IMR-90 (cell line): ENCODE data around the gene FARS2. TPM values are rescaled to one million over a fixed set of nuclear protein-coding genes. Genes with fewer than 3 reads are reported as not detected.

Experiments used
- ATAC-seq: fragments of 200-7000 bp; cut with Tn5 transposase; 2 replicates; pipeline ENCODE4 v1.9.1; 2020; ENCODE audit warnings: low read depth, mild to moderate bottlenecking, moderate library complexity
- BruUV-seq: library from RNA; stranded (reverse); fragments of 400-500 nt; replicated peaks from 2 replicates; lab custom pipeline; 2021; lab: Mats Ljungman, UMichigan
- CTCF ChIA-PET: fragments of 300-600 bp; formaldehyde crosslinking; extraction: SDS; loops from one replicate; lab custom pipeline; 2021; ENCODE audit warnings: antibody characterized with exemption; lab: Yijun Ruan, JAX
- POLR2A ChIA-PET: fragments of 300-600 bp; sonication (Branson Sonifier 250); formaldehyde crosslinking; loops from one replicate; lab custom pipeline; 2022; ENCODE audit warnings: antibody characterized with exemption; ENCODE audit not compliant: unreplicated experiment; lab: Charles Lee
- DNase-seq: peaks from one replicate; pipeline ENCODE4 v3.0.0; 2013
- H2AFZ ChIP-seq: replicated peaks from 2 replicates; pipeline ENCODE3; 2013; ENCODE audit warnings: low read length, mild to moderate bottlenecking; ENCODE audit not compliant: poor library complexity
- H2AK5ac ChIP-seq: 2 replicates; pipeline ENCODE4 v1.6.1; 2013; ENCODE audit warnings: low read depth, low read length, inconsistent platforms
- H2AK9ac ChIP-seq: replicated peaks from 2 replicates; pipeline ENCODE3; 2013; ENCODE audit warnings: mild to moderate bottlenecking, low read depth, low read length, moderate library complexity; ENCODE audit not compliant: poor library complexity
- H2BK120ac ChIP-seq: 2 replicates; pipeline ENCODE4 v1.6.1; 2013; ENCODE audit warnings: low read depth, low read length, inconsistent platforms
- H2BK15ac ChIP-seq: 3 replicates; pipeline ENCODE4 v1.6.1; 2013; ENCODE audit warnings: low read depth, low read length, inconsistent platforms
- H2BK20ac ChIP-seq: 2 replicates; pipeline ENCODE4 v1.6.1; 2013; ENCODE audit warnings: low read depth, mild to moderate bottlenecking, inconsistent platforms, low read length, moderate library complexity
- H2BK5ac ChIP-seq: 2 replicates; pipeline ENCODE4 v1.6.1; 2013; ENCODE audit warnings: mild to moderate bottlenecking, low read depth, low read length, inconsistent platforms; ENCODE audit not compliant: poor library complexity, severe bottlenecking
- H3K14ac ChIP-seq: replicated peaks from 2 replicates; pipeline ENCODE4 v1.6.1; 2013; ENCODE audit warnings: low read depth, low read length, inconsistent platforms
- H3K18ac ChIP-seq: 2 replicates; pipeline ENCODE4 v1.6.1; 2013; ENCODE audit warnings: low read depth, low read length, control low read depth
- H3K23ac ChIP-seq: 2 replicates; pipeline ENCODE4 v1.6.1; 2013; ENCODE audit warnings: low read depth, low read length, inconsistent platforms
- H3K27ac ChIP-seq: 2 replicates; pipeline ENCODE4 v1.5.1; 2013; ENCODE audit warnings: mild to moderate bottlenecking, control low read depth, low read length; ENCODE audit not compliant: insufficient read depth
- H3K27me3 ChIP-seq: 2 replicates; pipeline ENCODE4 v1.6.1; 2013; ENCODE audit warnings: low read length; ENCODE audit not compliant: control insufficient read depth, insufficient read depth
- H3K36me3 ChIP-seq: 2 replicates; pipeline ENCODE4 v1.6.1; 2013; ENCODE audit warnings: low read length, mixed read lengths; ENCODE audit not compliant: control insufficient read depth, insufficient read depth
- H3K4ac ChIP-seq: 2 replicates; pipeline ENCODE4 v1.6.1; 2013; ENCODE audit warnings: low read depth, low read length, inconsistent platforms
- H3K4me1 ChIP-seq: 2 replicates; pipeline ENCODE4 v1.6.1; 2013; ENCODE audit warnings: low read length, mixed read lengths; ENCODE audit not compliant: control insufficient read depth, insufficient read depth
- H3K4me2 ChIP-seq: 2 replicates; pipeline ENCODE4 v1.6.1; 2013; ENCODE audit warnings: low read depth, mild to moderate bottlenecking, control low read depth, low read length, moderate library complexity
- H3K4me3 ChIP-seq: 2 replicates; pipeline ENCODE4 v1.5.1; 2013; ENCODE audit warnings: low read depth, mild to moderate bottlenecking, control low read depth, low read length, moderate library complexity; ENCODE audit not compliant: insufficient read depth
- H3K56ac ChIP-seq: 2 replicates; pipeline ENCODE4 v1.6.1; 2013; ENCODE audit warnings: low read length, inconsistent platforms; ENCODE audit not compliant: insufficient read depth; ENCODE audit errors: extremely low read depth
- H3K79me1 ChIP-seq, 2 experiments: 2 replicates each; pipeline ENCODE4 v1.6.1; 2013; ENCODE audit warnings: low read length in 2 of 2, inconsistent platforms in 1 of 2, low read depth in 1 of 2
- H3K9ac ChIP-seq: 2 replicates; pipeline ENCODE4 v1.6.1; 2013; ENCODE audit warnings: low read depth, low read length, control low read depth
- H3K9me1 ChIP-seq: 2 replicates; pipeline ENCODE4 v1.6.1; 2013; ENCODE audit warnings: low read length, inconsistent platforms; ENCODE audit not compliant: insufficient read depth
- H3K9me3 ChIP-seq: 2 replicates; pipeline ENCODE4 v1.6.1; 2013; ENCODE audit warnings: low read length; ENCODE audit not compliant: control insufficient read depth, insufficient read depth
- H4K20me1 ChIP-seq: 2 replicates; pipeline ENCODE4 v1.6.1; 2013; ENCODE audit warnings: low read length, inconsistent platforms; ENCODE audit not compliant: insufficient read depth
- H4K5ac ChIP-seq: 2 replicates; pipeline ENCODE4 v1.6.1; 2013; ENCODE audit warnings: mild to moderate bottlenecking, low read depth, low read length, control low read depth
- H4K8ac ChIP-seq, 2 experiments: 2 replicates each; pipeline ENCODE4 v1.6.1; 2013; ENCODE audit warnings: low read depth in 2 of 2, low read length in 2 of 2, control low read depth in 1 of 2, inconsistent platforms in 1 of 2
- H4K91ac ChIP-seq: 2 replicates; pipeline ENCODE4 v1.6.1; 2013; ENCODE audit warnings: low read depth, low read length, inconsistent platforms; ENCODE audit not compliant: insufficient read depth
- BHLHE40 ChIP-seq: fragments of 150-350 bp; IDR thresholded peaks from 2 replicates; pipeline ENCODE4 v1.6.1; 2016; ENCODE audit warnings: mild to moderate bottlenecking, low read depth, low read length
- CEBPB ChIP-seq: IDR thresholded peaks from 2 replicates; pipeline ENCODE4 v1.6.1; 2012; ENCODE audit warnings: low read depth, low read length, improper control_type of control experiment
- CTCF ChIP-seq: conservative IDR thresholded peaks from 2 replicates; pipeline ENCODE4 v1.5.1; 2012; ENCODE audit warnings: mild to moderate bottlenecking, low read depth, low read length, improper control_type of control experiment
- NFE2L2 ChIP-seq: fragments of 150-350 bp; IDR thresholded peaks from 2 replicates; pipeline ENCODE4 v1.6.1; 2016; ENCODE audit warnings: low read depth, mild to moderate bottlenecking, low read length
- RAD21 ChIP-seq: IDR thresholded peaks from 2 replicates; pipeline ENCODE4 v1.6.1; 2012; ENCODE audit warnings: low read length, improper control_type of control experiment
- RCOR1 ChIP-seq: IDR thresholded peaks from 2 replicates; pipeline ENCODE4 v1.6.1; 2012; ENCODE audit warnings: mild to moderate bottlenecking, low read length, improper control_type of control experiment; ENCODE audit not compliant: insufficient replicate concordance
- RFX5 ChIP-seq: IDR thresholded peaks from 2 replicates; pipeline ENCODE4 v1.8.0; 2012; ENCODE audit warnings: low read depth, mild to moderate bottlenecking, low read length, moderate library complexity
- USF2 ChIP-seq: fragments of 150-350 bp; IDR thresholded peaks from 2 replicates; pipeline ENCODE4 v1.6.1; 2017; ENCODE audit warnings: mild to moderate bottlenecking, antibody characterized with exemption, low read length, low read depth
- WGBS, 2 experiments: methylation state at CpG; one replicate each; pipeline versions ENCODE4 v1.1.5 to v1.1.7; 2013; ENCODE audit warnings: missing lambda C conversion rate in 2 of 2; ENCODE audit not compliant: insufficient read length in 1 of 2; ENCODE audit errors: extremely low coverage in 2 of 2; 5-methylcytosine and 5-hydroxymethylcytosine counted together
- dilution Hi-C: fragments of 300-500 bp; cut with HindIII; formaldehyde crosslinking; loops from one replicate; pipeline ENCODE4 v1.14.3; 2018; ENCODE audit warnings: low sequenced_read_pairs; ENCODE audit not compliant: unreplicated experiment
- in situ Hi-C: fragments of 300-500 bp; cut with MboI; formaldehyde crosslinking; loops from 3 replicates; pipeline ENCODE4 v1.14.3; 2019; ENCODE audit warnings: low sequenced_read_pairs, inconsistent platforms, mixed read lengths
- intact Hi-C: fragments of 100-400 bp; cut with micrococcal nuclease; formaldehyde crosslinking; loops from 2 replicates; pipeline ENCODE4 v1.10.0; 2022
- polyA plus RNA-seq, 3 experiments: library from polyadenylated mRNA; depleted of rRNA; stranded (reverse); fragments of >200 nt; gene quantifications; 2 replicates each; pipeline ENCODE4 v1.2.3, GENCODE V29; 2012; ENCODE audit warnings: low replicate concordance in 1 of 3
- total RNA-seq: library from RNA; depleted of rRNA; stranded (reverse); fragments of >200 nt; gene quantifications from 2 replicates; pipeline ENCODE4 v1.2.3, GENCODE V29; 2012
- TF ChIP-seq, protein P1 (sequence below): fragments of 150-350 bp; IDR thresholded peaks from 2 replicates; pipeline ENCODE4 v1.6.1; 2016; ENCODE audit warnings: low read depth, mild to moderate bottlenecking, low read length, moderate library complexity, borderline replicate concordance

FARS2 gene
- total and polyA plus RNA-seq, 2 of the 4 experiments (the other 2 are of a cell fraction): 12.1 to 28.9 TPM

DNA sequence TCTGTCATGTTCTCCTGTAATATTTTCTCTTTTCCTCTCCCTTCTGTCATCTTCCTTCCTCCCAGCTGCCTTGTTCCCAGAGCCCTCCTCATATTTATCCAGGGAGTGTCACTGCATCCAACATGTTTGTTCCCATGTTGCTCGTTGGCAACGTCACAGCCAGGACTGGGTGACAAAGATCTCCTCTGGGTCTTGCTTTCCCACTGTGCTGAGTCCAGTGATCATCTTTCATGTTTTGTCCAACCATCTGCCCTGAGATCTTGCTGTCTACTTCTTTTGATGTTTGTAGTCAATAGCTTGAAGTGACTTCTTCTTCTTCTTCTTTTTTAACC lies 26.6 kb downstream of the FARS2 start (continued):
- TF ChIP-seq CTCF: no peak
- TF ChIP-seq RCOR1: no peak
- TF ChIP-seq CEBPB: no peak
- no peak for TF ChIP-seq RFX5
- no peak for TF ChIP-seq RAD21
- no peak for TF ChIP-seq BHLHE40

- no peak overlapping the region for H3K4me3 ChIP-seq
- no CpG with 5 or more reads among the region's 1 CpG for WGBS, 2 experiments
- dilution Hi-C loops: no loop called here
- CTCF ChIA-PET: no interaction called here
- no TSS peak for BruUV-seq
- H2AK9ac ChIP-seq: no peak overlapping the region
- H2AK5ac ChIP-seq: no peak overlapping the region
- TF ChIP-seq, protein P1, sequence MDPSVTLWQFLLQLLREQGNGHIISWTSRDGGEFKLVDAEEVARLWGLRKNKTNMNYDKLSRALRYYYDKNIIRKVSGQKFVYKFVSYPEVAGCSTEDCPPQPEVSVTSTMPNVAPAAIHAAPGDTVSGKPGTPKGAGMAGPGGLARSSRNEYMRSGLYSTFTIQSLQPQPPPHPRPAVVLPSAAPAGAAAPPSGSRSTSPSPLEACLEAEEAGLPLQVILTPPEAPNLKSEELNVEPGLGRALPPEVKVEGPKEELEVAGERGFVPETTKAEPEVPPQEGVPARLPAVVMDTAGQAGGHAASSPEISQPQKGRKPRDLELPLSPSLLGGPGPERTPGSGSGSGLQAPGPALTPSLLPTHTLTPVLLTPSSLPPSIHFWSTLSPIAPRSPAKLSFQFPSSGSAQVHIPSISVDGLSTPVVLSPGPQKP: no peak
- TF ChIP-seq USF2: no peak
- no peak for TF ChIP-seq CTCF
- no peak for TF ChIP-seq NFE2L2
- TF ChIP-seq RFX5: no peak
- POLR2A ChIA-PET: no interaction called here
- no peaks in the 10 kb centered on the region for H3K27me3 ChIP-seq
- no peak overlapping the region for H2BK15ac ChIP-seq
- no peak overlapping the region for H3K56ac ChIP-seq
- H3K9me3 ChIP-seq: no peaks in the 10 kb centered on the region
- H4K5ac ChIP-seq: no peak overlapping the region
- H3K4me2 ChIP-seq: no peak overlapping the region
- H3K79me1 ChIP-seq: peaks cover 25 to 40% of the 10 kb centered on the region in 2 experiments
- DNase-seq (no peak), ATAC-seq (no peak)
- H4K20me1 ChIP-seq: peaks cover 25% of the 10 kb centered on the region
- H3K9ac ChIP-seq: no peak overlapping the region
- no peak overlapping the region for H4K91ac ChIP-seq
- no peak overlapping the region for H2BK20ac ChIP-seq
- no peak overlapping the region for H3K4ac ChIP-seq
- no peak overlapping the region for H3K23ac ChIP-seq
- no peak overlapping the region for H2AFZ ChIP-seq
- H3K4me1 ChIP-seq: peaks cover 8% of the 10 kb centered on the region
- intact Hi-C loops: no loop called here
- H2BK5ac ChIP-seq: no peak overlapping the region
- no peak overlapping the region for H3K27ac ChIP-seq
- no peak overlapping the region for H3K14ac ChIP-seq
- no peak overlapping the region for H2BK120ac ChIP-seq
- no peak overlapping the region for H4K8ac ChIP-seq
- no peak overlapping the region for H3K18ac ChIP-seq
- peaks cover 14% of the 10 kb centered on the region for H3K9me1 ChIP-seq
- in situ Hi-C loops: no loop called here
- H3K36me3 ChIP-seq: no peaks in the 10 kb centered on the region
Measured at GRCh38 chr6:5290097-5290496, 28.8 kb downstream of the FARS2 start.
